ENCODE data around the gene TMEM130. TPM values are rescaled to one million over a fixed set of nuclear protein-coding genes. Genes with fewer than 3 reads are reported as not detected.

TMEM130 gene
- total RNA-seq, 1 experiment from 2014 or later, result not detected

- no TSS peak for BruUV-seq (replicated peaks)
- Histone ChIP-seq H3K4me1 (no peaks in the 10 kb centered on the region), H3K4me3 (ENCODE audit: low read depth, low read length) (peak overlapping the region; percentile 99), H3K27me3 (replicated peaks; ENCODE audit: control insufficient read depth, insufficient read depth, low read length) (no peaks in the 10 kb centered on the region), H3K36me3 (ENCODE audit: control insufficient read depth, insufficient read depth, low read length) (no peaks in the 10 kb centered on the region; the same call in 1 of the 2 replicates), H3K9me3 (no peaks in the 10 kb centered on the region)
- Mint-ChIP-seq H3K4me3 (ENCODE audit: unreplicated experiment) (peak overlapping the region; percentile 86), H3K36me3 (ENCODE audit: insufficient read depth, unreplicated experiment) (peaks cover 26% of the 10 kb centered on the region), H3K27ac (ENCODE audit: unreplicated experiment) (no peak overlapping the region), H3K9me3 (ENCODE audit: unreplicated experiment) (no peaks in the 10 kb centered on the region), H3K4me1 (ENCODE audit: low read depth, unreplicated experiment) (no peaks in the 10 kb centered on the region), H3K27me3 (ENCODE audit: insufficient read depth, unreplicated experiment) (no peaks in the 10 kb centered on the region)
- no peak for TF ChIP-seq CTCF (IDR thresholded peaks at IDR 0.05; ENCODE audit: insufficient read depth in 1 of 2, low read depth in 1 of 2, low read length in 1 of 2, severe bottlenecking in 1 of 2, unreplicated experiment in 1 of 2)
- intact Hi-C loops (cut with micrococcal nuclease; ENCODE audit: unreplicated experiment), result no loop called here
- ChIA-PET CTCF (no interaction called here), POLR2A (interaction anchor here (0.7 kb wide), 1 partner anchor 817 kb away, joined by 8 read pairs; no protein-coding TSS in a partner anchor)
- no peak for DNase-seq
Observed at GRCh38 chr7:98877692-98878364, 8.0 kb upstream of the TMEM130 start.

- H3K36me3 Mint-ChIP-seq (ENCODE audit: insufficient read depth, unreplicated experiment), result peaks cover 19% of the 10 kb centered on the region
- Histone ChIP-seq H3K4me1 (no peaks in the 10 kb centered on the region), H3K36me3 (ENCODE audit: control insufficient read depth, insufficient read depth, low read length) (no peaks in the 10 kb centered on the region), H3K27me3 (replicated peaks; ENCODE audit: control insufficient read depth, insufficient read depth, low read length) (no peaks in the 10 kb centered on the region), H3K9me3 (no peaks in the 10 kb centered on the region), H3K4me3 (ENCODE audit: low read depth, low read length) (no peak overlapping the region)
- no peak for DNase-seq
- CTCF ChIA-PET, result no interaction called here
- peak overlapping the region; percentile 86 for H3K4me3 Mint-ChIP-seq (ENCODE audit: unreplicated experiment)
- intact Hi-C loops (cut with micrococcal nuclease; ENCODE audit: unreplicated experiment), result no loop called here
- H3K4me1 Mint-ChIP-seq (ENCODE audit: low read depth, unreplicated experiment), result no peaks in the 10 kb centered on the region
- no TSS peak for BruUV-seq (replicated peaks)
- no peaks in the 10 kb centered on the region for H3K27me3 Mint-ChIP-seq (ENCODE audit: insufficient read depth, unreplicated experiment)
- no peak for TF ChIP-seq CTCF (IDR thresholded peaks at IDR 0.05; ENCODE audit: insufficient read depth in 1 of 2, low read depth in 1 of 2, low read length in 1 of 2, severe bottlenecking in 1 of 2, unreplicated experiment in 1 of 2)
- POLR2A ChIA-PET, result no interaction called here
- H3K9me3 Mint-ChIP-seq (ENCODE audit: unreplicated experiment), result no peaks in the 10 kb centered on the region
- H3K27ac Mint-ChIP-seq (ENCODE audit: unreplicated experiment), result no peak overlapping the region
Observed at GRCh38 chr7:98877146-98877545, 7.3 kb upstream of the TMEM130 start.

GRCh38 chr7:98875501-98875900 is 5.7 kb upstream of the TMEM130 start:
- H3K4me3 Mint-ChIP-seq (ENCODE audit: unreplicated experiment), result no peak overlapping the region
- no peak overlapping the region for H3K27ac Mint-ChIP-seq (ENCODE audit: unreplicated experiment)
- no peaks in the 10 kb centered on the region for H3K4me1 Mint-ChIP-seq (ENCODE audit: low read depth, unreplicated experiment)
- intact Hi-C loops (cut with micrococcal nuclease; ENCODE audit: unreplicated experiment), result no loop called here
- no peaks in the 10 kb centered on the region for H3K9me3 Mint-ChIP-seq (ENCODE audit: unreplicated experiment)
- POLR2A ChIA-PET, result no interaction called here
- Histone ChIP-seq H3K9me3 (no peaks in the 10 kb centered on the region), H3K36me3 (ENCODE audit: control insufficient read depth, insufficient read depth, low read length) (no peaks in the 10 kb centered on the region), H3K4me3 (ENCODE audit: low read depth, low read length) (no peak overlapping the region), H3K27me3 (replicated peaks; ENCODE audit: control insufficient read depth, insufficient read depth, low read length) (no peaks in the 10 kb centered on the region), H3K4me1 (no peaks in the 10 kb centered on the region)
- no peak for DNase-seq
- no peak for TF ChIP-seq CTCF (IDR thresholded peaks at IDR 0.05; ENCODE audit: insufficient read depth in 1 of 2, low read depth in 1 of 2, low read length in 1 of 2, severe bottlenecking in 1 of 2, unreplicated experiment in 1 of 2)
- CTCF ChIA-PET, result no interaction called here
- no peaks in the 10 kb centered on the region for H3K27me3 Mint-ChIP-seq (ENCODE audit: insufficient read depth, unreplicated experiment)
- no TSS peak for BruUV-seq (replicated peaks)
- peaks cover 11% of the 10 kb centered on the region for H3K36me3 Mint-ChIP-seq (ENCODE audit: insufficient read depth, unreplicated experiment)
